Measurements from ENCODE around the gene CUL9.

The CUL9 gene

GRCh38 chr6:43173591-43174262, 8.3 kb upstream of the CUL9 start:
- no peak for DNase-seq (ENCODE audit: low read depth in 2 of 2)

DNA sequence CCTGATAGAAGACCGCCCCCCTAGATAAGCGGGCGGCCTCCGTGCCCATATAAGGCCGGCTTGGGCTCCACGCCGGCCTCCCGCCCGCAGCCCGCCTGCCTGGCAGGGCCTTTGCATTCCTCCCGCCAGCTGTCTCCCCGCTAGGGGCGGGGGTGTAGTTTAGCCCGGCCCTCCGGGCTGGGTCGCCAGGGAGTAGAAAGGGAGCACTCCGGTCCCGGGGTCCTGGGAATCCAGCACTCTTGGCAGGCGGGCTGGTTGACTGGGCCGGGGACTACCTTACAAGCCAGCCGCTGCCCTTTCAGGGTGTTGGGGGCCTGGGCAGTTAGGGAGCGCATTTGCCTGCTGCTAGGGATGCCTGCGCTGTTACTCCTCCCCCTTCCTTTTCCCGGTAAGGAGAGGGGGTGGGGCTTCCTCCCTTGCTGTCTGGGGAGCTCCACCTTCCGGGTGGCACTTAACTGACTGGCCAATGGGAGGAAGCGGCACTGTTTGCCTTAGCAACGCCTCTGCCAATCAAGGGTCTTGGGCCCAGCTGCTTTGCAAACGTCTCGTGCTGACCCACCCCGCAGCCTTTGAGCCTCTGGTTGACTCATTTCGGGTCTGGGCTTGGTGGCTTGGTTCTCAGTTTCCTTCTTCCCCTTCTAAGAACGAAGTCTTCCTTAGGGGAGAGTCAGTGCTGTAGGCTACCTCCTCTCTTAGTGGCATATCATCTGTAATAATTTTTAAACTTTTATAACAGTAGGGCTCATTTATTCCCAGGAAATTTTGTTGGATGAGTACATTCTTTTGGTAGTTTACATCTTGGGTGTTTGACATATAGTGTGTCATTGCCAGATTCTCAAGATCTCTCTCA, 7.5 kb upstream of the CUL9 start:
- peak; percentile 85 to 93 for DNase-seq (ENCODE audit: low read depth in 2 of 2)

GRCh38 chr6:43175676-43176422, 6.1 kb upstream of the CUL9 start:
- no peak for DNase-seq (ENCODE audit: low read depth in 2 of 2)

- DNase-seq (ENCODE audit: low read depth in 2 of 2) = no peak
Measured at GRCh38 chr6:43176423-43176786, 5.6 kb upstream of the CUL9 start.

- no peak for DNase-seq (ENCODE audit: low read depth in 2 of 2)
Measured at GRCh38 chr6:43178150-43178549, 3.8 kb upstream of the CUL9 start.

GRCh38 chr6:43178951-43179830, 2.8 kb upstream of the CUL9 start:
- no peak for DNase-seq (ENCODE audit: low read depth in 2 of 2)

GRCh38 chr6:43180058-43180457, 1.9 kb upstream of the CUL9 start:
- no peak for DNase-seq (ENCODE audit: low read depth in 2 of 2)

DNA sequence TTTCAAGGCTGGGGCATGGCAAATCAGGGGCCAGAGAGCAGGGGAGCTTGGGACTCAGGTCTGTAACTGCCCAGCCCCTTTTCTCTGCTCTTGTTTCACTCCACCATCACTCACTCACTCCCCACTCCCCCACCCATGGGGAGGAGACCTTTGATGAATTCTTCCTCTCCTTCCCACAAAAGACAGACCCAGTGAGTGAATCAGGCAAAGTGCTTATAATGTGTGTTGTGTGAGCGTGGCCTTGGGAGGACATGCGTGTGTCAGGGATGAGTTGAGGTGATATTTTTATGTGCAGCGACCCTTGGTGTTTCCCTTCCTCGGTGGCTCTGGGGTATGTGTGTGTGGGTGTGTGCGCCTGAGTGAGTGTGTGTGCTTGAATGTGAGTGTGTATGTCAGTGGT, 1.0 kb upstream of the CUL9 start:
- DNase-seq (ENCODE audit: low read depth in 2 of 2) = no peak

GRCh38 chr6:43181621-43181941, 415 bp upstream of the CUL9 start:
- DNase-seq (ENCODE audit: low read depth in 2 of 2) = no peak

DNA sequence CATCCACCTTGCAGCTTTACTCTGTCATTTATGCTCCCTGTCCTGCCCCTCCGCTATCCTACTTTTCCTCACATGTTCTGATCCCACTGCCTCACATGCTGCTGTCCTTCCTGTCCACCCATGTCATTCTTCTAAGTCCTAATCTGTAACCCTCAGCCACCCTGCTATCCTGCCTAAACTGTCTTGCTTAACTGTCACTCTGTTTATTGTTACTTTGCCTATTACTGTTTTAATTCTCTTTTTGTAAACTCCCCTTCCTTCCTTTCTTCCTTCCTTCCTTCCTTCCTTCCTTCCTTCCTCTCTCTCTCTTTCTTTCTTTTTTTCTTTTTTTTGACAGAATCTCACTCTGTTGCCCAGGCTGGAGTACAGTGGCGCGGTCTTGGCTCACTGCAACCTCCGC, 1.4 kb downstream of the CUL9 start:
- DNase-seq (ENCODE audit: low read depth in 2 of 2) = no peak

DNA sequence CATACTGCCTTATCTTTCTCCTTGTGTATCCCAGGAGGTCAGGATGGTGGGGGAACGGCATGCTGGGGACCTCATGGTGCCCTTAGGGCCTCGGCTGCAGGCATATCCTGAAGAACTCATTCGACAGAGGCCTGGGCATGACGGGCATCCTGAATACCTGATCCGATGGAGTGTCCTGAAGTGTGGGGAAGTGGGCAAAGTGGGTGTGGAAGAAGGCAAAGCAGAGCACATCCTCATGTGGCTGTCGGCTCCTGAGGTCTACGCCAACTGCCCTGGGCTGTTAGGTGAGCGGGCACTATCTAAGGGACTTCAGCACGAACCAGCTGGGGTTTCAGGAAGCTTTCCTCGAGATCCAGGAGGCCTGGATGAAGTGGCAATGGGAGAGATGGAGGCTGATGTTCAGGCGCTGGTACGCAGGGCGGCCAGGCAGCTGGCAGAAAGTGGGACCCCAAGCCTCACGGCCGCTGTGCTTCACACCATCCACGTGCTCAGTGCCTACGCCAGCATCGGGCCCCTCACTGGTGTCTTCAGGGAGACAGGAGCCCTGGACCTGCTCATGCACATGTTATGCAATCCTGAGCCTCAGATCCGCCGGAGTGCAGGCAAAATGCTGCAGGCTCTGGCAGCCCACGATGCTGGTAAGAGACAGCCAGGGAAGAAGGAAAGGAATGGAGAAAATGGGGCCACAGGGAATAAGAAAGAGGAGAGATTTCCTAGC, 2.4 kb downstream of the CUL9 start:
- DNase-seq (ENCODE audit: low read depth in 2 of 2) = no peak

DNA sequence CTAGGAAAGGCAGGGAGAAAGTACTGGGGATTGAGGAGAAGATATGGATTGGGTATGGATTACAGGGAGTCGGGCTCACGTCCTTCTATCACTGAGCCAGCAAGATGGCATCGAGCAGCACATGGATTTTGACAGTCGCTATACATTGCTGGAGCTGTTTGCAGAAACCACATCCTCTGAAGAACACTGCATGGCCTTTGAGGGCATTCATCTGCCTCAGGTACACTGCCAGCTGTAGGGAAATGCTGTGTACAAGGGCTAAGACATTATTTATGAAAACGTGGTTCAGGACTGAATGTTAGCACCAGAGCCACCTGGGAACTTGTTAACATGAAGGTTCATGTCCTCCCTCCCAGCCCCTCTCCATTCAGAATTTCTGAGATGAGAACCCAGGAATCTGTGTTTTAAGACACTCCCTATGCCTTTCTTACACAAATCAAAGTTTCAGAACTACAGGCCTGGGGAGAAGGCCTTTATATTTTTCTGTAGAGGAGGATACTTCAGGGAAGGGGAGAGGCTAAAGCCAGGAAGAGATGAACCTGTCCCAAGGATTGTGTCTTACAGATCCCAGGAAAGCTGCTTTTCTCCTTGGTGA, 3.5 kb downstream of the CUL9 start:
- no peak for DNase-seq (ENCODE audit: low read depth in 2 of 2)

DNA sequence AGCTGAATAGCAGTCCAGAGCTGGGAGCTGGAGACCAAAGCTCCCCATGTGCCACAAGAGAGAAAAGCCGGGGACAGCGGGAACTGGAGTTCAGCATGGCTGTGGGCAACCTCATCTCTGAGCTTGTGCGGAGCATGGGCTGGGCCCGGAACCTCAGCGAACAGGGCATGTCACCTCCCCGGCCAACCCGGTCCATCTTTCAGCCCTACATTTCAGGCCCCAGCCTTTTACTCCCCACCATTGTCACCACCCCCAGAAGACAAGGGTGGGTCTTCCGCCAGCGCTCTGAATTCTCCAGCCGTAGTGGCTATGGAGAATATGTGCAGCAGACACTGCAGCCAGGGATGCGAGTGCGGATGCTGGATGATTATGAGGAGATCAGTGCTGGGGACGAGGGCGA, 4.0 kb downstream of the CUL9 start:
- DNase-seq (ENCODE audit: low read depth in 2 of 2) = no peak

DNA sequence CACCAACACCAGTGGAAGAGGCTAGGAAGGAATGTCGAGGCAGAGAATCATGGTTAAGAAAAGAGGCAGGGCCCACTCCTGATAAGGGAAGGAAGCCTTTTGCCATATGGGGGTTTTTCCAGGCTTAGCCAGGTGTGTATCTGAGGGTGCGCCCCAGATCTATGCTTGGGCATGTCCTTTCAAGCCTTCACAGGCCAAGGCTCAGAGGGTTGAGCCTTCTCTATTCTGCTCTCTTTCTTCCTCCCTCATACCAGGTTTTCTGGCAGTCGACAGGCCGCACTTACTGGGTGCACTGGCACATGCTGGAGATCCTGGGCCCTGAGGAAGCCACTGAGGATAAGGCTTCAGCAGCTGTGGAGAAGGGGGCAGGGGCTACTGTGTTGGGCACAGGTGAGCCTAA, 4.7 kb downstream of the CUL9 start:
- DNase-seq (ENCODE audit: low read depth in 2 of 2) = no peak

- DNase-seq (ENCODE audit: low read depth in 2 of 2) = no peak
Measured at GRCh38 chr6:43187821-43188220, 5.8 kb downstream of the CUL9 start.

DNA sequence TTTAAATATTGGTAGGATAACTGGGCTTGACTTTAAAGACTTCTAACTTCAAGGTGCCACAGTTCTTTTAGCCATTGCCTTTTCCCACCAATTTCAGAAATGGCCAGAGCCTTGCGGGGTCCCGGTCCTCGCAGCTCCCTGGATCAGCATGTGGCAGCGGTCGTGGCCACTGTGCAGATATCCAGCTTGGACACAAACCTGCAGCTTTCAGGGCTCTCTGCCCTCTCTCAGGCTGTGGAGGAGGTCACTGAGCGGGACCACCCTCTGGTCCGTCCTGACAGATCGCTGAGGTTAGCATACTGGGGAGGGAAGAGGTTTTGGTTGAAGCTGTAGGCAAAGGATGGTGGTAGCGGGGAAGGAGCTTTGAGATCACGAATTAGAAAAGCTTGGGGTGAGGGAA, 6.4 kb downstream of the CUL9 start:
- no peak for DNase-seq (ENCODE audit: low read depth in 2 of 2)

GRCh38 chr6:43189776-43190304, 7.8 kb downstream of the CUL9 start:
- DNase-seq (ENCODE audit: low read depth in 2 of 2) = no peak

DNA sequence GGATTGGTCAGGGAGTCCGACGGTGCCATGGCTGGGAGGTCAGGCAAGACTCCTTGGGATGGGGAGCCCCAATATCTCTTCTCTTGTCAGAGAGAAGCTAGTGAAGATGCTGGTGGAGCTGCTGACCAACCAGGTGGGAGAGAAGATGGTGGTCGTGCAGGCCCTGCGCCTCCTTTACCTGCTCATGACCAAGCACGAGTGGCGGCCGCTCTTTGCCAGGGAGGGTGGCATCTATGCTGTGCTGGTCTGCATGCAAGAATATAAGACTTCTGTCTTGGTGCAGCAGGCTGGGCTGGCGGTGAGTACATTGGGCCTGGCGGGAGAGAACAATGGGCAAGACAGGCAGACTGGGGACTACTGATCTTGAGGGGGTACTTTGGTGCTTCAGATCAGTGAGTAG, 10.9 kb downstream of the CUL9 start:
- DNase-seq (ENCODE audit: low read depth in 2 of 2) = no peak

GRCh38 chr6:43193929-43194328, 11.9 kb downstream of the CUL9 start:
- DNase-seq (ENCODE audit: low read depth in 2 of 2) = no peak

- no peak for DNase-seq (ENCODE audit: low read depth in 2 of 2)
Measured at GRCh38 chr6:43196337-43196736, 14.3 kb downstream of the CUL9 start.

- no peak for DNase-seq (ENCODE audit: low read depth in 2 of 2)
Measured at GRCh38 chr6:43199912-43200311, 17.9 kb downstream of the CUL9 start.
